Hepatocyte (in vitro differentiated cells): ENCODE measurements around the gene AMBP. TPM values are rescaled to one million over a fixed set of nuclear protein-coding genes. Genes with fewer than 3 reads are reported as not detected.

Source experiments
- DNase-seq: peaks from one replicate; pipeline ENCODE4 v3.0.0-alpha.2; 2016; ENCODE audit warnings: low spot score
- H2AFZ ChIP-seq: fragments of 200-600 bp; sonication (generic); 2 replicates; pipeline ENCODE4 v1.6.0; 2016; ENCODE audit warnings: antibody characterized with exemption, mild to moderate bottlenecking
- H3K27ac ChIP-seq: fragments of 200-600 bp; sonication (generic); 2 replicates; pipeline ENCODE4 v1.5.1; 2016; ENCODE audit warnings: mild to moderate bottlenecking
- H3K27me3 ChIP-seq: fragments of 200-600 bp; sonication (generic); 2 replicates; pipeline ENCODE4 v1.6.1; 2016
- H3K36me3 ChIP-seq: fragments of 200-600 bp; sonication (generic); replicated peaks from 2 replicates; pipeline ENCODE4 v1.5.1; 2016; ENCODE audit warnings: low read depth; ENCODE audit not compliant: insufficient read depth
- H3K4me1 ChIP-seq: fragments of 200-600 bp; sonication (generic); 2 replicates; pipeline ENCODE4 v1.5.1; 2016; ENCODE audit warnings: mild to moderate bottlenecking, moderate library complexity; ENCODE audit not compliant: insufficient read depth
- H3K4me2 ChIP-seq: fragments of 200-600 bp; sonication (generic); 2 replicates; pipeline ENCODE4 v1.6.0; 2016
- H3K4me3 ChIP-seq: fragments of 200-600 bp; sonication (generic); 2 replicates; pipeline ENCODE4 v1.5.1; 2016; ENCODE audit warnings: mild to moderate bottlenecking
- H3K79me2 ChIP-seq: fragments of 200-600 bp; sonication (generic); 2 replicates; pipeline ENCODE4 v1.6.0; 2017; ENCODE audit warnings: mild to moderate bottlenecking
- H3K9me2 ChIP-seq: fragments of 200-600 bp; sonication (generic); replicated peaks from 2 replicates; pipeline ENCODE4 v1.6.0; 2017; ENCODE audit warnings: mild to moderate bottlenecking; ENCODE audit not compliant: insufficient read depth
- H3K9me3 ChIP-seq: fragments of 200-600 bp; sonication (generic); 2 replicates; pipeline ENCODE4 v1.5.1; 2016; ENCODE audit warnings: low read depth, mild to moderate bottlenecking
- H4K20me1 ChIP-seq: fragments of 200-600 bp; sonication (generic); 2 replicates; pipeline ENCODE4 v1.6.0; 2016; ENCODE audit warnings: mild to moderate bottlenecking; ENCODE audit not compliant: insufficient read depth, poor library complexity, severe bottlenecking
- EZH2 ChIP-seq: fragments of 200-600 bp; sonication (generic); IDR thresholded peaks from 2 replicates; pipeline ENCODE4 v1.6.1; 2016; ENCODE audit warnings: antibody characterized with exemption, mild to moderate bottlenecking, borderline replicate concordance
- EZH2phosphoT487 ChIP-seq: fragments of 200-600 bp; sonication (generic); IDR thresholded peaks from one replicate; pipeline ENCODE4 v1.6.1; 2018; ENCODE audit warnings: antibody characterized with exemption, mild to moderate bottlenecking, low read depth, moderate library complexity; ENCODE audit not compliant: unreplicated experiment, severe bottlenecking
- WGBS: methylation state at CpG from one replicate; pipeline ENCODE4 v1.1.6; 2016; ENCODE audit warnings: low lambda C conversion rate; ENCODE audit errors: missing lambda C conversion rate; 5-methylcytosine and 5-hydroxymethylcytosine counted together
- polyA plus RNA-seq: library from polyadenylated mRNA; unstranded; fragments of >200 nt; fragmentation: Nextera tagmentation; extraction: Ambion mirVana; gene quantifications from 2 replicates; pipeline ENCODE4 v1.2.1, GENCODE V29; 2016
- total RNA-seq: library from RNA; depleted of rRNA; stranded (reverse); fragments of >200 nt; gene quantifications from 2 replicates; pipeline ENCODE4 v1.2.3, GENCODE V29; 2014
- TF ChIP-seq, protein P1 (sequence below): fragments of 200-600 bp; sonication (generic); IDR thresholded peaks from 2 replicates; pipeline ENCODE4 v1.5.1; 2016; ENCODE audit warnings: antibody characterized with exemption, mild to moderate bottlenecking; ENCODE audit not compliant: poor library complexity

AMBP gene
- total RNA-seq = 713 and 736 TPM in 2 replicates
- polyA plus RNA-seq = 664 and 833 TPM in 2 replicates

GRCh38 chr9:114078021-114078780, at the start of gene AMBP:
Gene AMBP (minus strand): TSS chr9:114078300. CDS start chr9:114078209, 91 bp downstream.
- no peaks in the 10 kb centered on the region for H3K9me3 ChIP-seq
- H3K79me2 ChIP-seq = no peaks in the 10 kb centered on the region
- no peak within 1 kb of the TSS for H3K27ac ChIP-seq

DNA sequence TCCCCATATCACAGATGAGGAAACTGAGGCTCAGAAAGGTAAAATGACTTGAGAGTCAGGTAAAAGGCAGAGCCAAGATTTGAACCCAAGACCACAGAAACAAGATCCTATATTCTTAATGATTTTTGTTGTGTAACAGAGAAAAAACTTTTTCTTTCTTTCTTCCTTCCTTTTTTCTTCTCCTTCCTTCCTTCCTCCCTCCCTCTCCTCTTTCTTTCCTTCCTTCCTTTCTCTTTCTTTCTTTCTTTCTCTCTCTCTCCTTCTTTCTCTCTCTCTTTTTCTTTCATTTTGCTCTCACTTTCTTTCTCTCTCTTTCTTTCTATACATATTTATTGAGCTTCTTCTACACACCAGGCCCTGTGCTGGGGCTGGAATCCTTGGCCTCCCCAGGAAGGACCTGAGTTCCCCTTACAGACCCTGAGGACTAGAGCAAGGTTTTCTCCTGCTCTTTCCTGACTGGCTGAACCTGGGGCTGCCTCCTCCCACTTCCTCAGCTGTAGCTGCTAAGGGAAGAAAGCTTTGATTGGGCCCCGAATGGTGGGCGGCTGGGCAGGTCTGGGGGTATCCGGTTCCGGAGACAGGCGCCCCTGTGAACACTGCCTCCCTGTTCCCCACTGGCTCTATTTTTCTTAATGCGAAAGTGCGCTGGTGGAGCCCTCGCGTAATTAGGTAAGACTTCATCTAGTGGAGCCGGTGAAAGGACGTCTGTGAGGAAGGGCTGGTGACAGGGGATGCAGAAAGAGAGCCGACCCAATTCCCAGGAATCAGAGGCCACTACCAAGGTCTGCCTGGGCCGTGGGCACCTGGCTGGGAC, 48.4 kb upstream of the AMBP start:
- TF ChIP-seq EZH2phosphoT487 = no peak
- TF ChIP-seq, protein P1, sequence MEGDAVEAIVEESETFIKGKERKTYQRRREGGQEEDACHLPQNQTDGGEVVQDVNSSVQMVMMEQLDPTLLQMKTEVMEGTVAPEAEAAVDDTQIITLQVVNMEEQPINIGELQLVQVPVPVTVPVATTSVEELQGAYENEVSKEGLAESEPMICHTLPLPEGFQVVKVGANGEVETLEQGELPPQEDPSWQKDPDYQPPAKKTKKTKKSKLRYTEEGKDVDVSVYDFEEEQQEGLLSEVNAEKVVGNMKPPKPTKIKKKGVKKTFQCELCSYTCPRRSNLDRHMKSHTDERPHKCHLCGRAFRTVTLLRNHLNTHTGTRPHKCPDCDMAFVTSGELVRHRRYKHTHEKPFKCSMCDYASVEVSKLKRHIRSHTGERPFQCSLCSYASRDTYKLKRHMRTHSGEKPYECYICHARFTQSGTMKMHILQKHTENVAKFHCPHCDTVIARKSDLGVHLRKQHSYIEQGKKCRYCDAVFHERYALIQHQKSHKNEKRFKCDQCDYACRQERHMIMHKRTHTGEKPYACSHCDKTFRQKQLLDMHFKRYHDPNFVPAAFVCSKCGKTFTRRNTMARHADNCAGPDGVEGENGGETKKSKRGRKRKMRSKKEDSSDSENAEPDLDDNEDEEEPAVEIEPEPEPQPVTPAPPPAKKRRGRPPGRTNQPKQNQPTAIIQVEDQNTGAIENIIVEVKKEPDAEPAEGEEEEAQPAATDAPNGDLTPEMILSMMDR = no peak
- TF ChIP-seq EZH2 = no peak
- Histone ChIP-seq H3K4me3 (no peak overlapping the region), H3K27ac (no peak overlapping the region), H3K9me2 (no peaks in the 10 kb centered on the region), H3K9me3 (no peaks in the 10 kb centered on the region), H3K27me3 (no peaks in the 10 kb centered on the region), H4K20me1 (no peaks in the 10 kb centered on the region), H3K4me2 (no peak overlapping the region), H3K4me1 (peaks cover 24% of the 10 kb centered on the region), H3K79me2 (no peaks in the 10 kb centered on the region), H3K36me3 (no peaks in the 10 kb centered on the region), H2AFZ (no peak overlapping the region)
- DNase-seq = no peak
- WGBS = 86% methylated on average over 13 of the region's 13 CpGs

More at GRCh38 chr9:114078021-114078780, at the start of gene AMBP:
- no peaks in the 10 kb centered on the region for H3K9me2 ChIP-seq
- no peaks in the 10 kb centered on the region for H3K36me3 ChIP-seq
- no peak within 1 kb of the TSS for H3K4me3 ChIP-seq
- DNase-seq = peak; percentile 58
- WGBS = 75% methylated on average over 16 of the region's 16 CpGs
- H3K27me3 ChIP-seq = no peaks in the 10 kb centered on the region
- no peak within 1 kb of the TSS for H3K4me2 ChIP-seq
- peaks cover 15% of the 10 kb centered on the region for H3K4me1 ChIP-seq
- no peaks in the 10 kb centered on the region for H4K20me1 ChIP-seq
- no peak within 1 kb of the TSS for H2AFZ ChIP-seq
- TF ChIP-seq EZH2 = no peak
- TF ChIP-seq EZH2phosphoT487 = no peak
- TF ChIP-seq, protein P1 = no peak

GRCh38 chr9:114125476-114126013, 47.4 kb upstream of the AMBP start:
- no peak overlapping the region for H3K4me3 ChIP-seq
- no peak overlapping the region for H2AFZ ChIP-seq
- H3K27me3 ChIP-seq = no peaks in the 10 kb centered on the region
- no peak overlapping the region for H3K27ac ChIP-seq
- H4K20me1 ChIP-seq = no peaks in the 10 kb centered on the region
- 78% methylated on average over 10 of the region's 10 CpGs for WGBS
- DNase-seq = no peak
- H3K9me2 ChIP-seq = no peaks in the 10 kb centered on the region
- peaks cover 29% of the 10 kb centered on the region for H3K4me1 ChIP-seq
- H3K79me2 ChIP-seq = no peaks in the 10 kb centered on the region
- no peaks in the 10 kb centered on the region for H3K9me3 ChIP-seq
- TF ChIP-seq EZH2phosphoT487 = no peak
- no peak for TF ChIP-seq EZH2
- TF ChIP-seq, protein P1 = no peak
- no peaks in the 10 kb centered on the region for H3K36me3 ChIP-seq
- H3K4me2 ChIP-seq = no peak overlapping the region
